Stimulated activated CD8-positive, alpha-beta memory T cell treated with anti-CD3 and anti-CD28 coated beads, Interleukin-4, amount 100 ng/mL, for 4 hours (primary cell): ENCODE results near the gene CCDC117.
A peak's percentile ranks its signal among the peaks of the same experiment; 100 is the strongest.
"Not testable (repeated sequence)": the region's sequence is repeated elsewhere in the genome, so short reads cannot be mapped to it uniquely, and the experiment has no call there.

Source experiments
- DNase-seq, 2 donors: peaks; one replicate each; pipeline ENCODE4 v3.0.0-alpha.2; 2020; ENCODE audit warnings: low read depth in 2 of 2, low spot score in 1 of 2

Gene CCDC117

DNA sequence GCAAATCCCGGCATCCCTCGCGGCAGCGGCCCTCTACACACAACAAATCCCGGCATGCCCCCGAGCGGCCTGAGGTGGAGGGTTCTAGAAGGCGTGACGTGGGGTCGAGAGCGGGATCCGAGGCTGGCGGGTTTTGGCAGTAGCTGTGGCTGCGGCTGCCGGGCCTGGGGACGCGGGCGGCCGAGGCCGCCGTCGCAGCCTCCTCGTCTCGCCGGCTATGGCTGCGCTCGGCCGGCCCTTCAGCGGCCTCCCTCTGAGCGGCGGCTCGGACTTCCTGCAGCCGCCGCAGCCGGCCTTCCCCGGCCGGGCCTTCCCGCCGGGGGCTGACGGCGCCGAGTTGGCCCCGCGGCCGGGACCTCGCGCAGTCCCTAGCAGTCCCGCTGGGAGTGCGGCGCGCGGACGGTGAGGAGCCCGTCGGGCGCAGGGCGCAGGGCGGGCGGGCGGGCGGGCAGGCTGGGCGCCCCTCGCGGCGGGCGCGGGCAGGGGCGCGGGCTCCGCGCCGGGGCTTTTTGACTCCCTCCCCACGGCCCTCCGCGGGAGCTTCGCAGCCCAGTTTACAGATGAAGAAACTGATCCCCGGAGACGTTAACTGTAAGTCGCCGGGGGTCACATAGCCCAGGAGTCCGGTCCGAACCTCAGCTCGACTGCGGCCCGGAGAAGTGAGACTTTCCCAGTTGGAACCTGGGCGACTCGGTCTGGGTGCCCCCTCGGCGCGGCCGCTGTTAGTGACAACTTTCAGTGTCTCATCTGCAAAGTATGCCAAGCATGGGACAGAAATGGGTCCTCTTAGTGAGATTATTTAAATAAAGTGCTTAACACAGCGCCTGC is at the start of gene CCDC117:
Gene CCDC117 (plus strand): TSS at position 63 of the 828 bp plus-strand sequence. CDS start 155 bp downstream, at position 218.
- peak; percentile 84 to 87 for DNase-seq

DNA sequence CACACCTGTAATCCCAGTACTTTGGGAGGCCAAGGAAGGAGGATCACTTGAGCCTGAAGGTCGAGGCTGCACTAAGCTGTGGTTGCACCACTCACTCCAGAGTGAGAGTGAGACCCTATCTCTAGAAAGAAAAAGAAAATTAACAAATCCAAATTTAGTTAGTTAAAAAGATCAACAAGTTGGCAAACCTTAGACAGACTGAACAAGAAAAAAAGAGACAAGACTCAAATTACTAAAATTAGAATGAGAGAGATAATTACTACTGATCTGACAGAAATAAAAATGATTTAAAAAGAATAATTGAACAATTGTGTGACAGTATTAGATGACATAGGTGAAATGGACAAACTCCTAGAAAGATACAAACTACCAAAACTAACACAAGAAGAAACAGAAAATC is 44.5 kb upstream of the CCDC117 start:
- DNase-seq = no peak

DNA sequence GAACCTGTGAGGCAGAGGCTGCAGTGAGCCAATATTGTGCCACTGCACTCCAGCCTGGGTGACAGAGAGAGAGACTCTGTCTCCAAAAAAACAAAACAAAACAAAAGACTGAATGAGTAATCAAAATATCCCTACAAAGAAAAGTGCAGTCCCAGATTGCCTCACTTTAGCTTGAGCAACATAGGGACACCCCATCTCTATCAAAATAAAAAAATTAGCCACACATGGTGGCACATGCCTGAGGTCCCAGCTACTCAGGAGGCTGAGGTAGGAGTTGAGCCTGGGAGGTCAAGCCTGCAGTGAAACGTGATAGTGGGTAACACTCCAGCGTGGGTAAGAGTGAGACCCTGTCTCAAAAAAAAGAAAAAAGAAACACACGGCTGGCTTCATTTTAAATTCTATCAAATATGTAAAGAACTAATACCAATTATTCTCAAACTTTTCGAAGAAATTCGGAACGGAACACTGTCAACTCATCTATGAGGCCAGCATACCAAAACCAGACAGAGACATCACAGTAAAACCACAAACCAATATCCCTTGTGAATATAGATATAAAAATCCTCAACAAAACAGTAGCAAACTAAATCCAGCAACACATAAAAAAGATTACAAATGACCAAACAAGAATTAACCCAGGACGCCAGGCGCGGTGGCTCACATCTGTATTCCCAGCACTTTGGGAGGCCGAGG is 43.7 kb upstream of the CCDC117 start:
- no peak for DNase-seq

DNA sequence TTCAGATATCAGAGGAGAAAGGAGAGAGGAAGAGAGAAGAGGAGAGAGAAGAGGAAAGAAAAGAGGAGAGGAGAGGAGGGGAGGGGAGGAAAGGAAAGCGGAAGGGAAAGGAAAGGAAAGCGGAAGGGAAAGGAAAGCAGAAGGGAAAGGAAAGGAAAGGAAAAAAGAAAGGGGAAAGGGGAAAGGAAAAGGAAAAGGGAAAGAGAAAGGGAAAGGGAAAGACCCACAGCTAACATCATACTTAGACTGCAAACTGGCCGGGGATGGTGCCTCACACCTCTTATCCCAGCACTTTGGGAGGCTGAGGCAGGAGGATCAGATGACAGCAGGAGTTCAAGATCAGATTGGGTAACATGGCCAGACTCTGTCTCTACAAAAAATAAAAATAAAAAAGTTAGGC is 42.3 kb upstream of the CCDC117 start:
- DNase-seq = no peak

- DNase-seq = no peak
Observed at GRCh38 chr22:28734393-28734792, 38.1 kb upstream of the CCDC117 start.

GRCh38 chr22:28736301-28737155 is 36.0 kb upstream of the CCDC117 start:
- no peak for DNase-seq

- DNase-seq = no peak
Observed at GRCh38 chr22:28737701-28738100, 34.8 kb upstream of the CCDC117 start.

GRCh38 chr22:28738876-28739275 is 33.6 kb upstream of the CCDC117 start:
- DNase-seq = not testable (repeated sequence)

- DNase-seq = no peak
Observed at GRCh38 chr22:28741200-28741784, 31.2 kb upstream of the CCDC117 start.

DNA sequence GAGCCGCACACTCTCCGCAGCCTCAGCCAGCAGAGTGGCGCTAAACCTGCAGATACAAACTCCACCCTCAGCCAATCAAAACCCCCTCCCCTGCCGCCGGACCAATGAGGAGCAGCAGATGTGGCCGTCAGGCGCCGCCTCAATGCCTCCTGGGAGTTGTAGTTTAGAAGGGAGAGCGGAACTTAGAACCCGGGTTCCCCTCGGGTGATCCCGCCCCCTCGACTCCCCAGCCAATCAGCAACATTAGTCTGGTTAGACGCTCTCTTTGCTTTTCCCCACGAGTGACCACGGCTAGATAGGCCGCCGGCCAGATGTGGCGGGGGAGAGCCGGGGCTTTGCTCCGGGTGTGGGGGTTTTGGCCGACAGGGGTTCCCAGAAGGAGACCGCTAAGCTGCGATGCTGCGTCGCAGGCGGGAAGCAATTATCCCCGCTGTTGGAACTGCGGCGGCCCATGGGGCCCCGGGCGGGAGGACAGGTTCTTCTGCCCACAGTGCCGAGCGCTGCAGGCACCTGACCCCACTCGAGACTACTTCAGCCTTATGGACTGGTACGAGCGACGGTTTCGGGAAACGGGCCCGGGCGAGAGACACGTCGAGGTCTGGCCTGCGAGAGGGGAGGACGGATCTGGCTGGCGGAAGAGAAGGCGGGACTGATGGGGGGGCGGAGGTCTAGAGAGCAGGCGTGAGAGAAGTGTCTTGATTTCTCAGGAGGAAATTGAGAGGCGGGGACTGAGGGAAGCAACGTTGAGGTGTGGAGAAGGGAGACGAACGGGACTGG is 30.5 kb upstream of the CCDC117 start, which contains the start of the genes CHEK2 and HSCB:
Gene CHEK2 (minus strand): TSS at position 36 of the 777 bp plus-strand sequence. CDS start 7,099 bp downstream, outside the sequence.
Gene HSCB (plus strand): TSS at position 255 of the 777 bp plus-strand sequence. CDS start 57 bp downstream, at position 312.
- DNase-seq = peak; percentile 91 to 98

DNA sequence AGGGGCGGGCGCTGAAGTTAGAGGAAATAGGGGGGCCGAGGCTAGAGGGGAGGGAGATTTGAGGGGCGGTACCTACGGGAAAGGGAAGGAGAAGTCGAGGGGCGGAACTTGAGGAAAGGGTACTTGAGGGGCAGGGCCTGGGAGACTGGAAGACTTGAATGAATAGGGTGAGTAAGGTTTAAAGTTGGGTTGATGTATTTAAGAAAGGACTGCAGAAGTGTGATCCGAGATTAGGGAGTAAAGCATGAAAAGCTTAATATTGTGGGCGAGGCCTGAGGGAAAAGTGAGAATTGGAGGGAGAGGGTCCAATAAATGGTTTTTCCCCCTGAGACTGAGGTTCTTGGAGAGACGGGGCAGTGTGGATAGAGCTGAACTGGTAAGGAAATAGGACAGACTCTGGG is 29.9 kb upstream of the CCDC117 start:
- DNase-seq = no peak

GRCh38 chr22:28743852-28744251 is 28.6 kb upstream of the CCDC117 start:
- DNase-seq = no peak

- DNase-seq = no peak
Observed at GRCh38 chr22:28750471-28750881, 22.0 kb upstream of the CCDC117 start.

DNA sequence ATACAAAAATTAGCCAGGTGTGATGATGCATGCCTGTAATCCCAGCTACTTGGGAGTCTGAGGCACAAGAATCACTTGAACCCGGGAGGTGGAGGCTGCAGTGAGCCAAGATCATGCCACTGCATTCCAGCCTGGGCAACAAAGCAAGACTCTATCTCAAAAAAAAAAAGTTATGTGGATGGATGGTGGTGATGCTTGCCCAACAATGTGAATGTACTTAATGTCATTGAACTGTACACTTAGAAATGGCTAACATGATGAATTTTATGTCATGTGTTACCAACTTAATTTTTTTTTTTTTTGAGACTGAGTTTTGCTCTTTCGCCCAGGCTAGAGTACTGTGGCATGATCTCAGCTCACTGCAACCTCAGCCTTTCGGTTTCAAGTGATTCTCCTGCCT is 18.0 kb upstream of the CCDC117 start:
- DNase-seq = not testable (repeated sequence)

- no peak for DNase-seq
Observed at GRCh38 chr22:28759861-28760560, 12.5 kb upstream of the CCDC117 start.

GRCh38 chr22:28761449-28761755 is 11.1 kb upstream of the CCDC117 start:
- no peak for DNase-seq

DNA sequence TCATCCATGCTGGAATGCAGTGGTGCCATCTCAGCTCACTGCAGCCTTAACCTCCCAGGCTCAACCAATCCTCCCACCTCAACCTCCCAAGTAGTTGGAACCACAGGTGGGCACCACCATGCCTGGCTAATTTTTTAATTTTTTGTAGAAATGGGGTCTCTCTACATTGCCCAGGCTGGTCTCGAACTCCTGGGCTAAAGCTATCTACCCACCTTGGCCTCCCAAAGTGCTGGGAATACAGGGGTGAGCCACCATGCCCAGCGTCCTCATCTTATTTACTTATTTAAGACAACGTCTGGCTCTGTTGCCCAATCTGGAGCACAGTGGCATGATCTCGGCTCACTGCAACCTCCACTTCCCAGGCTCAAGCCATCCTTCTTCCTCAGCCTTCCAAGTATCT is 10.5 kb upstream of the CCDC117 start:
- DNase-seq = not testable (repeated sequence)

DNA sequence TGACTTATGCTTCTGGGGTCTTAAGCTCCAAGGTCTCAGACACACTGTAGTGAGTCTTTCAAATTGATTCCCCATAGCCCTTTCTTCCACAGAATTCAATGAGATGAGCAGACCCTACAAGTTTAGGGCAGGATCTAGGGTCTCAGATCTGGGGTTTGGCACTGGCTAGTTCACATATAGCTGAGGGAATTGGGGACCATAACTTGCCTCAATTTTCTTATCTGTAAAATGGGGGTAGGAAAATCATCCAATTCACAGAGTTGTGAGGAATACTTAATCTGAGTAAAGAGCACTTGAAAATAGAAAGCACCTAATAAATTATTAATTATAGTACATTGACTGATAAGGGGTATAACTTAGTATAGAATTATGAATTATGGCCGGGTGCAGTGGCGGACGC is 5.9 kb upstream of the CCDC117 start:
- no peak for DNase-seq

DNA sequence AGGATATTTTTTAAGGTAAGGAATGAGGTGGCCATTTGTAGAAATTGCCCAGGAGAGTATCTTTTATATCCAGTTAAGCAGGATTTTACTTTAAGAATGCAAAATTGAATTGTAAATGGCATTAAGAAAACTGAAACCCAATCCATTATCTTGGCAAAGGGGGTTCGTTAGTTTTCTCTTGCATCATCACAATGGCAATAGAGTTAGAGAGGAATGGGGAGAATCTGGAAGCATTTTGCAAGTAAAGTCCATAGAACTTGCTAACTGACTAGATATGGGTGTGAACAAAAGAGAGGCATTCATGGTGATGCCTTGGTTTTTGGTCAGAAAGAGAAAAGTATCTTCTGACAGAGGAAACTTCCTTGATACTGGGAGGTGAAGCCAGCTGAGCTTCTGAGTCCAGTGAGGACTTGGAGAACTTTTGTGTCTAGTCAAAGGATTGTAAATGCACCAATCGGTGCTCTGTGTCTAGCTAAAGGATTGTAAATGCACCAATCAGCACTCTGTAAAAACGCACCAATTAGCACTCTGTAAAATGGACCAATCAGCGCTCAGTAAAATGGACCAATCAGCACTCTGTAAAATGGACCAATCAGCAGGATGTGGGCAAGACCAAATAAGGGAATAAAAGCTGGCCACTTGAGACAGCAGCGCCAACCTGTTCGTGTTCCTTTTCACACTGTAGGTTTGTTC is 3.6 kb upstream of the CCDC117 start:
- DNase-seq = no peak
